ENCODE data around the gene TIGIT.

Gene TIGIT

DNA sequence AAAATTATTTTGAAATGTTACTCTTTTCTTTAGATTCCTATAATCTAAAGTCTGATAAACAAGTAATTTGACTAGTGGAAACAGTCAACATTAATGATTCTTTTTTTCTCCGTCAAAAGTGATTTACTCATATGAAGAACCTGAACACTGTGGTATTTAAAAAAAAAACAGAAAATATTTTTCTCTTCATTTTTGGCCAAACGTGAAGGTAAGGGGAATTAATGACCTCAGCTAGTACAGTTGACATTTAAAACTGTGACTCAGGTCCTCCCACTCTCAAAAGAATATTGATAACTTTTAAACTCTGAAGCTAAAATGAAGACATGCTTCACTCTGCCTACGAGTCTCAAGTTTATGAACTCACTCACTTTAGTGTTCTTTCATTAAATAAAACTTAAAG is 34.5 kb downstream of the TIGIT start:
- no peak for DNase-seq (ENCODE audit: low read depth, low spot score)
- CTCF ChIA-PET: interaction anchor here (0.9 to 1.8 kb wide), 3 partner anchors 8 to 90 kb away, joined by 3 to 5 read pairs (median 4); no protein-coding TSS in a partner anchor
- H3K4me3 ChIP-seq (ENCODE audit: low read depth, low read length): no peak overlapping the region
- POLR2A ChIA-PET: no interaction called here
- TF ChIP-seq, protein P1, sequence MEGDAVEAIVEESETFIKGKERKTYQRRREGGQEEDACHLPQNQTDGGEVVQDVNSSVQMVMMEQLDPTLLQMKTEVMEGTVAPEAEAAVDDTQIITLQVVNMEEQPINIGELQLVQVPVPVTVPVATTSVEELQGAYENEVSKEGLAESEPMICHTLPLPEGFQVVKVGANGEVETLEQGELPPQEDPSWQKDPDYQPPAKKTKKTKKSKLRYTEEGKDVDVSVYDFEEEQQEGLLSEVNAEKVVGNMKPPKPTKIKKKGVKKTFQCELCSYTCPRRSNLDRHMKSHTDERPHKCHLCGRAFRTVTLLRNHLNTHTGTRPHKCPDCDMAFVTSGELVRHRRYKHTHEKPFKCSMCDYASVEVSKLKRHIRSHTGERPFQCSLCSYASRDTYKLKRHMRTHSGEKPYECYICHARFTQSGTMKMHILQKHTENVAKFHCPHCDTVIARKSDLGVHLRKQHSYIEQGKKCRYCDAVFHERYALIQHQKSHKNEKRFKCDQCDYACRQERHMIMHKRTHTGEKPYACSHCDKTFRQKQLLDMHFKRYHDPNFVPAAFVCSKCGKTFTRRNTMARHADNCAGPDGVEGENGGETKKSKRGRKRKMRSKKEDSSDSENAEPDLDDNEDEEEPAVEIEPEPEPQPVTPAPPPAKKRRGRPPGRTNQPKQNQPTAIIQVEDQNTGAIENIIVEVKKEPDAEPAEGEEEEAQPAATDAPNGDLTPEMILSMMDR (IDR thresholded peaks at IDR 0.05; ENCODE audit: insufficient read depth, low read length, missing control alignments): no peak

DNA sequence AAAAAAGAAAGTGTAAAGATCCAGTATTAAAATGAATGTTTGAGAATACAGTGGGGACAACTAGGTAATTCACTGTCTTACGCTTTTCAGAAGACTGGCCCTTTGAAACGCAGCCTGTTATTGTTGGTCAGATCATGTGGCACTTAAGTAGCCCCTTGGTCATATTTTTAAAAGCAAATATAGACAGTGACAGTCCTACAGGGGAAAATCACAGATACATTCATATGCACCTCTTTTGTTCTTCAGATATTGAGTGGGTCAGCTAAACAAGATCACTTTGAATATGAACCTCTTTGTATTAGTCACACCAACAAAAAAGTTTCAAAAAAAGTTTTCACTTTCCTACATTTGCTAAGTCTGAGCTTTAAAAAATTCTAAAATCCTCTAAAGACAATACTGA is 36.0 kb downstream of the TIGIT start:
- H3K4me3 ChIP-seq (ENCODE audit: low read depth, low read length): no peak overlapping the region
- no peak for DNase-seq (ENCODE audit: low read depth, low spot score)
- TF ChIP-seq, protein P1 (IDR thresholded peaks at IDR 0.05; ENCODE audit: insufficient read depth, low read length, missing control alignments): no peak
- POLR2A ChIA-PET: no interaction called here
- CTCF ChIA-PET: no interaction called here

DNA sequence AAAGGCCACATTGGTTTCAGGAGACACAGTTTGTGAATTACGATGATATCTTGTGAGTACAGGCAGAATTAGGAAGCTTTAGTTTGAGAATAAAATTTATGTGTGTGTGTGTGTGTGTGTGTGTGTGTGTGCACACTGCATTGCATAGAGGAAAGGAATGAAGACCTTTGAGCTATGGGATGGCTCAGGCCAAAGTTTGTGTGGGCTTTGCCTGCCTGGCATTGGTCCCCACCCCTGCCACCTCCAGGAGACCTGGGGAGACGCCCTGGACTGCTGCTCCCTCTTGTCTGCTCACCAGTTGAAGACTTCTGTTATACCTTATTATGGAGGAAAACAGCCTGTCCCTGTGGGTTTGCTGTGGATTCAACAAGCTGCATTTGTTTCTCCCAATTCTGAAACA is 37.2 kb downstream of the TIGIT start:
- ChIA-PET POLR2A (no interaction called here), CTCF (no interaction called here)
- H3K4me3 ChIP-seq (ENCODE audit: low read depth, low read length): no peak overlapping the region
- TF ChIP-seq, protein P1 (IDR thresholded peaks at IDR 0.05; ENCODE audit: insufficient read depth, low read length, missing control alignments): no peak
- DNase-seq (ENCODE audit: low read depth, low spot score): no peak

DNA sequence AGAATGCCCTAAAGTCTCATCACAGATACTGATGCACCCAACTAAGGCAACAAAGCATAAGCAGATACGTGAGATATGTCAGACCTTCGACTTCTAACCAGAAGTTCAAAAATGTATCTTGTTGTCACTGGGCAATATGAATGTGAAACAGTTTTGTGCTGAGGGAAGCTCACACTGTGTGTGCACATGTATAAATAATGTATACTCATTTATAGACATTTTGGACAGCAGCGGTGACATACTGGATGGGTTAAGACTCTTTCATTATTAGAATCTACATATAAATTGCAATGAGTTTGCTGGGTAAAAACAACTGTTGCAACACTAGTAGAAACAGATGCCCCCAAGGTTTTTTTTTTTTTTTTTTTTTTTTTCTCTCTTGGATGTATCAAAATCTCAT is 37.9 kb downstream of the TIGIT start:
- ChIA-PET CTCF (no interaction called here), POLR2A (no interaction called here)
- TF ChIP-seq, protein P1 (IDR thresholded peaks at IDR 0.05; ENCODE audit: insufficient read depth, low read length, missing control alignments): no peak
- H3K4me3 ChIP-seq (ENCODE audit: low read depth, low read length): no peak overlapping the region
- DNase-seq (ENCODE audit: low read depth, low spot score): no peak

DNA sequence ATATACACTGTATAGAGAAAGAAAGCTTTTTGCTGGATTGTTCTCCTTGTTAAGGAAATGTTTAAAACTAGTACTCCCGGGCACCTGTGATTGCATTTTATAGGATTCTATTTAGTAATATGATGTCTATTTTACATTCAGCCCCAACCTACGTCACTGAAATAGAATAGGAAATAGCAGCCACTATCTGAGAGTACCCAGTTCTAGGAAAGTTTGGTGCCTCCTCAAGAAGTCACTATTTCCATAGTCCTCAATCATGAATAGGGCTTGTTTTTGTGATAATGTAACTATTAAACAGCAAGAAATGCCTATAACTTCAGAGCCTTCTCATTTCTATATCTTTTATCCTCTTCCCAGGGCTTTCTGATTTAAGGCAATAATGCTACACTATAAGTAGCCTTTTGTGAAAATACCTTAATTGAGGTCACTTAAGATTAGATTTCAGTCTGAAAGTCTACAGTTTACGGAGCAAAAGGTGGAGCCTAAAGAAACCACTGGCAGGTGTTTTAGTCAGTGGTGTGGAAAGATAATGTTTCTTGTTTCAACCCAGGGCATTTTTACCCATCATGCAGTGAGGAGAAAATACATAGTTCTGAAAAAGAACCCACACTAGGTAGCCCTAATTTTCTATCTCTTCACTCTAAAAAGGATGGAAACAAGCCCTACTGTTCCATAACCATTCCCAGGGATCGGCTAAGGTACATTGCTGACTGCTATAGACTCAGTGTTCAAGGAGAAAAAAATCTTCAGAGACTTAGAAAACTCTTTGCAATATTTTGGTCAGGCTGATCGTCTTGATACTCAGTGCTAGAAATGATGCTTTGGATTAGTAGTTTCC is 38.7 kb downstream of the TIGIT start:
- TF ChIP-seq, protein P1 (IDR thresholded peaks at IDR 0.05; ENCODE audit: insufficient read depth, low read length, missing control alignments): no peak
- POLR2A ChIA-PET: no interaction called here
- CTCF ChIA-PET: interaction anchor here (1.1 kb wide), 1 partner anchor 9 kb away, joined by 3 read pairs; no protein-coding TSS in a partner anchor
- no peak overlapping the region for H3K4me3 ChIP-seq (ENCODE audit: low read depth, low read length)
- no peak for DNase-seq (ENCODE audit: low read depth, low spot score)

DNA sequence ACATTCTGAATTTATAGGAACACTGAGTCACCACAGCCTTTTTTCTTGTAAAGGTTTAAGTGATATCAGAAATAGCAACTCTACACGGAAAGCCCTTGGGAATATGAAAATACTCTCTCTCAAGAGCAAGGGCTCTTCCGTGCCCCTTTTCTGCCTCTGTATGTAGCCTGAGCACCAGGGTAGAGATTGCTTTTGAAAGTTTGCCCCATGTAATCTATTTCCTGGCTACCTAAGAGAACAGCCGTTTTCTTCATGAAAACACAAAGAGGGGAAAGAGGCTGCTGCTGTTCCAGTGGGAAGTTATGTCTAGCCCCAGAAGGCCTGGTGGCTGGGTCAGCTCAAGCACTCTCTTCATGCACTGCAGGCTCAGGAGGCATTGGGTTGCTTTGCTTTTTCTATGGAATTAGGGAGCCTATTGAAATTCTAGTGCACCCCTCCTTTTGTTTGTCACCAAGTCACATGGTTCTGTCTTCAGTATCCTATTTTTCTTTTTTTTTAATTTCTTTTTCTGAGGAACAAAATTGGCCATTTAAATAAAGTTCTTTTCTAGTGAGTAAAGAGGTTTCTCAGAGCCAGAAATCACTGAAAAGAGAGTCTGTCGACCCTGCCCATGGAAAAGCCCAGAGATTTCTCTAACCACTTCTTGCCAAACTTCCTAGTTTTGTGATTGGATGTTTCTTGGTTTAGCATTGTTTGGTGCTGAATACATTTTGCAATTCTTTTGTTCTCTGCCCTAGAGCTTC is 39.5 kb downstream of the TIGIT start:
- POLR2A ChIA-PET: no interaction called here
- CTCF ChIA-PET: interaction anchor here (0.8 to 1.1 kb wide), 2 partner anchors 9 to 20 kb away, joined by 3 to 4 read pairs; no protein-coding TSS in a partner anchor
- TF ChIP-seq, protein P1 (IDR thresholded peaks at IDR 0.05; ENCODE audit: insufficient read depth, low read length, missing control alignments): no peak
- no peak overlapping the region for H3K4me3 ChIP-seq (ENCODE audit: low read depth, low read length)
- no peak for DNase-seq (ENCODE audit: low read depth, low spot score)

Data from AG04449 (cell line).